K562 (cell line): ENCODE measurements around the gene RNF222. TPM values are rescaled to one million over a fixed set of nuclear protein-coding genes. Genes with fewer than 3 reads are reported as not detected.

Experiments used
- ARID3A ChIP-seq: IDR thresholded peaks from 2 replicates; pipeline ENCODE4 v1.6.1; 2012; ENCODE audit warnings: low read depth, low read length, improper control_type of control experiment, borderline replicate concordance
- BCLAF1 ChIP-seq, 2 experiments: fragments of 450-650 bp in 1 of 2; IDR thresholded peaks; 2 replicates each; pipeline ENCODE4 v1.6.1; 2011 to 2017; ENCODE audit warnings: low read depth in 2 of 2, antibody characterized with exemption in 1 of 2, borderline replicate concordance in 1 of 2, low read length in 1 of 2, mild to moderate bottlenecking in 1 of 2, mixed read lengths in 1 of 2; ENCODE audit not compliant: control insufficient read depth in 1 of 2
- CCNT2 ChIP-seq: IDR thresholded peaks from 2 replicates; pipeline ENCODE4 v1.6.1; 2011; ENCODE audit warnings: borderline replicate concordance, low read depth, mild to moderate bottlenecking, moderate library complexity, mixed read lengths, low read length; ENCODE audit not compliant: insufficient read length; ENCODE audit errors: extremely low read depth
- MAFG ChIP-seq: fragments of 450-650 bp; conservative IDR thresholded peaks from 2 replicates; pipeline ENCODE4 v1.6.1; 2016; ENCODE audit warnings: missing genetic modification characterization, missing compliant biosample characterization
- NONO ChIP-seq, 2 experiments: fragments of 200-400 bp in 1 of 2; fragments of 450-650 bp in 1 of 2; formaldehyde crosslinking in 1 of 2; IDR thresholded peaks; 2 replicates each; pipeline ENCODE4 v1.6.1; 2017; ENCODE audit warnings: low read depth in 2 of 2, mild to moderate bottlenecking in 2 of 2, moderate library complexity in 2 of 2, low read length in 1 of 2
- PHF8 ChIP-seq: fragments of 200-600 bp; sonication (generic); IDR thresholded peaks from 2 replicates; pipeline ENCODE4 v1.6.1; 2012; ENCODE audit warnings: mixed run types, mild to moderate bottlenecking, inconsistent platforms, low read length, moderate library complexity, borderline replicate concordance
- SUPT5H ChIP-seq: fragments of 450-650 bp; IDR thresholded peaks from 2 replicates; pipeline ENCODE4 v1.6.1; 2016
- TRIM24 ChIP-seq, 2 experiments: fragments of 450-650 bp; IDR thresholded peaks; 2 replicates each; pipeline ENCODE4 v1.6.1; 2016
- ZKSCAN1 ChIP-seq: fragments of 150-350 bp; IDR thresholded peaks from 2 replicates; pipeline ENCODE4 v1.6.1; 2016; ENCODE audit warnings: low read depth, low read length
- ZNF766 ChIP-seq: fragments of 200-800 bp; sonication (Bioruptor generic); conservative IDR thresholded peaks from 2 replicates; pipeline ENCODE4 v1.6.1; 2016; ENCODE audit warnings: missing genetic modification characterization, missing compliant biosample characterization
- polyA plus RNA-seq, 8 experiments: library from polyadenylated mRNA; depleted of rRNA in 4 of 8; stranded (reverse) in 5 of 8; unstranded in 3 of 8; fragments of >200 nt; fragmentation: Nextera tagmentation in 2 of 8; fragmentation: Illumina TruSeq in 1 of 8; extraction: Ambion mirVana in 2 of 8; extraction: Trizol in 1 of 8; gene quantifications; 2 replicates each; pipeline versions ENCODE4 v1.2.1 to v1.2.3, GENCODE V29; 2011 to 2014; ENCODE audit warnings: inconsistent platforms in 1 of 8, missing spikeins in 1 of 8
- total RNA-seq, 7 experiments: library from RNA; depleted of rRNA in 6 of 7; stranded (reverse); fragments of >200 nt in 6 of 7; fragmentation: Illumina TruSeq in 2 of 7; extraction: Trizol in 2 of 7; gene quantifications; 2 replicates each; pipeline versions ENCODE4 v1.2.1 to v1.2.3, GENCODE V29; 2011 to 2021; ENCODE audit warnings: low replicate concordance in 1 of 7
- TF ChIP-seq, protein P1 (sequence below): fragments of 450-650 bp; formaldehyde crosslinking; conservative IDR thresholded peaks from 2 replicates; pipeline ENCODE4 v1.4.0; 2022; ENCODE audit warnings: mild to moderate bottlenecking, missing genetic modification characterization

The RNF222 gene
- total and polyA plus RNA-seq, 9 of the 15 experiments (the other 6 are each of a cell fraction or from before 2014, with no cell fraction given): not detected

DNA sequence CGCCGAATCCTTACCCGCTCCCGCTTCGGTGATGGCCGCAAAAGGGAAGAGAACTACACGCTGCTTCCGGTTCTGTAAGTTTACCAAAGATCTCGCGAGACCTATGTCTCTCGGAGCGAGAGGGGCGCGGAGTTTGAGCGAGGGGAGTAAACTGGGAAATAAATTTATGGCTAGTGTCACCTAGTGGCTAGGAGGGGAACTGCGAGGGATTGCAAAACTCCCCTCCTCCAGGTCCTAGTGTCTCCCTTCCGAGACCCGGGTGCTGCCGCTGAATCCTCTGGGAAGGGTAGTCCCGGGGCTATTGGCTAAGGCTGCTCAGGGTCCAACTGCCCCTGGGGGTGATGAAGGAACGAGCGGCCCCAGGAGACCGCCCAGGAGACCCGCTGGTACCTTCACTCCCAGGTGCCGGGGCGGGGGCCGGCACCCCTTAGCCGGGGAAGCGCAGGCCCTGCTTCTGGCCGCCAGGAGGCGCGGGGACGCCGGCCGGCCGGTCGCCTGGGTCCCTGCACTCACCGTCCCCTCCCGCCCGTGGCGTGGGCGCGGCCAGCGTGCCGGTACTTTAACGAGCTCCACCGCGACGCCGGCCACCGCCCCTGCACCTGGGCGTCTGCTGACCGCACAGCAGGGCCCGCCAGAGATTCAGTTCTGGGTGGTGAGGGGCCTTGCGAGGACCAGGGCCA lies 14.3 kb downstream of the RNF222 start, which contains the start of gene RPL26 (continued):
- TF ChIP-seq BCLAF1 (IDR thresholded peaks at IDR 0.05; ENCODE audit: borderline replicate concordance in 1 of 2, control insufficient read depth in 1 of 2, low read depth in 2 of 2, low read length in 1 of 2): peak in 1 of 2 experiments; percentile 80; a peak in 1 of 4 replicates
- no peak for TF ChIP-seq MAFG (tag)
- peak in 1 of 2 experiments; percentile 62; a peak in 1 of 4 replicates for TF ChIP-seq NONO (IDR thresholded peaks at IDR 0.05; ENCODE audit: low read depth in 2 of 2, low read length in 1 of 2)
- TF ChIP-seq ZNF766 (CRISPR knock-in tag): no peak
- TF ChIP-seq TRIM24 (IDR thresholded peaks at IDR 0.05): no peak
- peak; percentile 67 for TF ChIP-seq CCNT2
- TF ChIP-seq SUPT5H: peak; percentile 96
- peak; percentile 67; the same call in 1 of the 2 replicates for TF ChIP-seq ARID3A
- TF ChIP-seq, protein P1, sequence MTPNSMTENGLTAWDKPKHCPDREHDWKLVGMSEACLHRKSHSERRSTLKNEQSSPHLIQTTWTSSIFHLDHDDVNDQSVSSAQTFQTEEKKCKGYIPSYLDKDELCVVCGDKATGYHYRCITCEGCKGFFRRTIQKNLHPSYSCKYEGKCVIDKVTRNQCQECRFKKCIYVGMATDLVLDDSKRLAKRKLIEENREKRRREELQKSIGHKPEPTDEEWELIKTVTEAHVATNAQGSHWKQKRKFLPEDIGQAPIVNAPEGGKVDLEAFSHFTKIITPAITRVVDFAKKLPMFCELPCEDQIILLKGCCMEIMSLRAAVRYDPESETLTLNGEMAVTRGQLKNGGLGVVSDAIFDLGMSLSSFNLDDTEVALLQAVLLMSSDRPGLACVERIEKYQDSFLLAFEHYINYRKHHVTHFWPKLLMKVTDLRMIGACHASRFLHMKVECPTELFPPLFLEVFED (CRISPR knock-in tag): no peak
- TF ChIP-seq ZKSCAN1: peak; percentile 36; the same call in 1 of the 2 replicates
- peak; percentile 46; the same call in 1 of the 2 replicates for TF ChIP-seq PHF8
